ENCODE results near the gene EVC2. TPM values are rescaled to one million over a fixed set of nuclear protein-coding genes. Genes with fewer than 3 reads are reported as not detected.

EVC2 gene
- total RNA-seq, 1 donor from 2014 or later: 16.9 TPM

GRCh38 chr4:5753366-5753765, 45.0 kb upstream of the EVC2 start:
- Mint-ChIP-seq H3K36me3 (peaks cover 45% of the 10 kb centered on the region), H3K27me3 (ENCODE audit: low read depth) (no peaks in the 10 kb centered on the region), H3K27ac (no peak overlapping the region), H3K9me3 (no peaks in the 10 kb centered on the region), H3K4me3 (no peak overlapping the region), H3K4me1 (no peaks in the 10 kb centered on the region)
- TF ChIP-seq CTCF (IDR thresholded peaks at IDR 0.05; ENCODE audit: unreplicated experiment): no peak
- DNase-seq (ENCODE audit: low spot score in 2 of 2, unreplicated experiment in 2 of 2): peak in 1 of 2 experiments; percentile 29

GRCh38 chr4:5752376-5753184, 44.2 kb upstream of the EVC2 start:
- peak in 1 of 2 experiments; percentile 28 for DNase-seq (ENCODE audit: low spot score in 2 of 2, unreplicated experiment in 2 of 2)
- no peaks in the 10 kb centered on the region for H3K9me3 Mint-ChIP-seq
- H3K4me3 Mint-ChIP-seq: no peak overlapping the region
- no peak overlapping the region for H3K27ac Mint-ChIP-seq
- no peak for TF ChIP-seq CTCF (IDR thresholded peaks at IDR 0.05; ENCODE audit: unreplicated experiment)
- H3K4me1 Mint-ChIP-seq: no peaks in the 10 kb centered on the region
- peaks cover 39% of the 10 kb centered on the region for H3K36me3 Mint-ChIP-seq
- H3K27me3 Mint-ChIP-seq (ENCODE audit: low read depth): no peaks in the 10 kb centered on the region

- Mint-ChIP-seq H3K4me3 (no peak overlapping the region), H3K36me3 (peaks cover 34% of the 10 kb centered on the region), H3K9me3 (no peaks in the 10 kb centered on the region), H3K27ac (no peak overlapping the region), H3K27me3 (ENCODE audit: low read depth) (no peaks in the 10 kb centered on the region), H3K4me1 (no peaks in the 10 kb centered on the region)
- TF ChIP-seq CTCF (IDR thresholded peaks at IDR 0.05; ENCODE audit: unreplicated experiment): no peak
- DNase-seq (ENCODE audit: low spot score in 2 of 2, unreplicated experiment in 2 of 2): peak in 1 of 2 experiments; percentile 28
Observed at GRCh38 chr4:5751666-5752375, 43.5 kb upstream of the EVC2 start.

- H3K27me3 Mint-ChIP-seq (ENCODE audit: low read depth): no peaks in the 10 kb centered on the region
- H3K4me3 Mint-ChIP-seq: no peak overlapping the region
- H3K36me3 Mint-ChIP-seq: peaks cover 33% of the 10 kb centered on the region
- H3K4me1 Mint-ChIP-seq: no peaks in the 10 kb centered on the region
- no peak overlapping the region for H3K27ac Mint-ChIP-seq
- TF ChIP-seq CTCF (IDR thresholded peaks at IDR 0.05; ENCODE audit: unreplicated experiment): no peak
- peak in 1 of 2 experiments; percentile 36 for DNase-seq (ENCODE audit: low spot score in 2 of 2, unreplicated experiment in 2 of 2)
- H3K9me3 Mint-ChIP-seq: no peaks in the 10 kb centered on the region
Observed at GRCh38 chr4:5750946-5751665, 42.7 kb upstream of the EVC2 start.

GRCh38 chr4:5750052-5750945, 41.9 kb upstream of the EVC2 start:
- H3K4me1 Mint-ChIP-seq: no peaks in the 10 kb centered on the region
- no peaks in the 10 kb centered on the region for H3K27me3 Mint-ChIP-seq (ENCODE audit: low read depth)
- no peak overlapping the region for H3K4me3 Mint-ChIP-seq
- no peak for TF ChIP-seq CTCF (IDR thresholded peaks at IDR 0.05; ENCODE audit: unreplicated experiment)
- no peak for DNase-seq (ENCODE audit: low spot score in 2 of 2, unreplicated experiment in 2 of 2)
- no peaks in the 10 kb centered on the region for H3K9me3 Mint-ChIP-seq
- peaks cover 34% of the 10 kb centered on the region for H3K36me3 Mint-ChIP-seq
- no peak overlapping the region for H3K27ac Mint-ChIP-seq
